ENCODE results near the gene RAD51B.

GRCh38 chr14:68606176-68606575, 786.6 kb downstream of the RAD51B start:
- TF ChIP-seq POLR2A (IDR thresholded peaks at IDR 0.05; ENCODE audit: low read depth, low read length), result no peak
- no peak for TF ChIP-seq PAX5 (IDR thresholded peaks at IDR 0.05; ENCODE audit: insufficient read depth, low read length, severe bottlenecking)
- TF ChIP-seq POLR2AphosphoS5 (IDR thresholded peaks at IDR 0.05; ENCODE audit: low read depth, low read length), result no peak
- TF ChIP-seq SPI1 (IDR thresholded peaks at IDR 0.05; ENCODE audit: low read depth, low read length), result no peak
- TF ChIP-seq TAF1 (IDR thresholded peaks at IDR 0.05; ENCODE audit: low read depth, low read length), result no peak

Data from GM12891 (cell line).